Panc1 (cell line): Measurements from ENCODE around the gene KRT78. TPM values are rescaled to one million over a fixed set of nuclear protein-coding genes. Genes with fewer than 3 reads are reported as not detected.

ENCODE experiments used
- ATAC-seq: fragments of 200-7000 bp; cut with Tn5 transposase; 2 replicates; pipeline ENCODE4 v1.9.1; 2020; ENCODE audit warnings: mild to moderate bottlenecking, moderate library complexity
- BruUV-seq: library from RNA; stranded (reverse); fragments of 400-500 nt; replicated peaks from 2 replicates; lab custom pipeline; 2021; lab: Mats Ljungman, UMichigan
- CTCF ChIA-PET: fragments of 300-600 bp; sonication (Branson Sonifier 250); formaldehyde crosslinking; loops from one replicate; lab custom pipeline; 2022; ENCODE audit warnings: antibody characterized with exemption; lab: Charles Lee
- POLR2A ChIA-PET: fragments of 300-600 bp; sonication (Branson Sonifier 250); formaldehyde crosslinking; loops from one replicate; lab custom pipeline; 2022; ENCODE audit warnings: antibody characterized with exemption; lab: Charles Lee
- DNase-seq: peaks from one replicate; pipeline ENCODE4 v3.0.0-alpha.2; 2010; ENCODE audit warnings: low read depth, low spot score
- H3K27ac ChIP-seq: 2 replicates; pipeline ENCODE4 v1.5.1; 2011; ENCODE audit warnings: mild to moderate bottlenecking, low read length, inconsistent platforms
- H3K27me3 ChIP-seq: fragments of 200-500 bp; sonication (Bioruptor generic); 2 replicates; pipeline ENCODE4 v1.6.0; 2014; ENCODE audit warnings: low read length, inconsistent platforms; ENCODE audit not compliant: control insufficient read depth, insufficient read depth
- H3K36me3 ChIP-seq: fragments of 200-500 bp; sonication (Bioruptor generic); 2 replicates; pipeline ENCODE4 v1.5.1; 2014; ENCODE audit warnings: inconsistent platforms, mild to moderate bottlenecking, low read length, moderate library complexity; ENCODE audit not compliant: control insufficient read depth, insufficient read depth
- H3K4me1 ChIP-seq: 2 replicates; pipeline ENCODE4 v1.5.1; 2011; ENCODE audit warnings: inconsistent platforms, mild to moderate bottlenecking, low read length, moderate library complexity; ENCODE audit not compliant: control insufficient read depth, insufficient read depth
- H3K4me3 ChIP-seq, 2 experiments: 2 replicates each; pipeline ENCODE4 v1.5.1; 2011 to 2012; ENCODE audit warnings: low read depth in 2 of 2, low read length in 2 of 2, mild to moderate bottlenecking in 2 of 2, inconsistent platforms in 1 of 2, moderate library complexity in 1 of 2
- H3K9me3 ChIP-seq: fragments of 200-500 bp; sonication (Bioruptor generic); 2 replicates; pipeline ENCODE4 v1.5.1; 2014; ENCODE audit warnings: low read depth, mild to moderate bottlenecking, inconsistent platforms, low read length, moderate library complexity; ENCODE audit not compliant: control insufficient read depth, insufficient read depth
- POLR2AphosphoS5 ChIP-seq: IDR thresholded peaks from 2 replicates; pipeline ENCODE4 v1.6.1; 2012; ENCODE audit warnings: mild to moderate bottlenecking, low read depth, low read length, moderate library complexity
- SIN3A ChIP-seq: IDR thresholded peaks from 2 replicates; pipeline ENCODE4 v1.6.1; 2012; ENCODE audit warnings: low read depth, mild to moderate bottlenecking, low read length, moderate library complexity, borderline replicate concordance; ENCODE audit not compliant: insufficient read depth
- TCF7L2 ChIP-seq: IDR thresholded peaks from 2 replicates; pipeline ENCODE4 v1.6.1; 2011; ENCODE audit warnings: mild to moderate bottlenecking, low read depth, low read length, inconsistent platforms
- in situ Hi-C: cut with HindIII; loops from 2 replicates; pipeline ENCODE4 v1.10.0; 2016; ENCODE audit warnings: low sequenced_read_pairs, low pct_unique_long_range_greater_than_20kb
- intact Hi-C: fragments of 100-400 bp; cut with micrococcal nuclease; formaldehyde crosslinking; loops from one replicate; pipeline ENCODE4 v1.10.0; 2022; ENCODE audit not compliant: unreplicated experiment
- total RNA-seq: library from RNA; stranded (reverse); gene quantifications from one replicate; pipeline ENCODE4 v1.2.1, GENCODE V29; 2021; ENCODE audit not compliant: unreplicated experiment
- TF ChIP-seq, protein P1 (sequence below), 2 experiments: IDR thresholded peaks; 2 replicates each; pipeline ENCODE4 v1.6.1; 2011 to 2012; ENCODE audit warnings: low read depth in 2 of 2, control low read depth in 1 of 2, low read length in 1 of 2, mild to moderate bottlenecking in 1 of 2, moderate library complexity in 1 of 2; ENCODE audit not compliant: insufficient read depth in 1 of 2
- TF ChIP-seq, protein P2 (sequence below): fragments of 450-650 bp; IDR thresholded peaks from 2 replicates; pipeline ENCODE4 v1.5.1; 2017; ENCODE audit warnings: mild to moderate bottlenecking

Gene KRT78
- total RNA-seq, 1 experiment from 2014 or later, result not detected

DNA sequence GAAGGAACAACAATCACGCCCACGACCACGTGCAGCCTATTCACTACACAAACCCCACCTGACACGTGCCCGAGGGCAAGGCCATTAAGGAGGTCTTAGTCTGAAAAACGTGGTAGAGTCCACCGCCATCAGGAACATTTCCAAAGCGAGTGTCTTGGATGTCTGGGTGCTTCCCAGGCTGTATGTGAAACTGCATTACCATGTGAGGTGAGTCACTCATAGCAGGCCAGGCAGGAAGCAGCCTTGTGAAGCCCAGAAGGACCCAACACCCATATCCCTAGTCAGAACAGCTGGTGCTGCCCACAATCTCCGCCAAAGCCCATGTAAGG is 11.4 kb downstream of the KRT78 start:
- BruUV-seq, result no TSS peak
- DNase-seq, result peak; percentile 2
- H3K27me3 ChIP-seq, result no peaks in the 10 kb centered on the region
- in situ Hi-C loops, result no loop called here
- 0 out of 2 replicates have a peak, but pooled peaks have one; percentile 57 for ATAC-seq
- no peaks in the 10 kb centered on the region for H3K9me3 ChIP-seq
- peaks cover 3% of the 10 kb centered on the region; the same call in 1 of the 2 replicates for H3K4me1 ChIP-seq
- no peak overlapping the region for H3K27ac ChIP-seq
- TF ChIP-seq, protein P1, sequence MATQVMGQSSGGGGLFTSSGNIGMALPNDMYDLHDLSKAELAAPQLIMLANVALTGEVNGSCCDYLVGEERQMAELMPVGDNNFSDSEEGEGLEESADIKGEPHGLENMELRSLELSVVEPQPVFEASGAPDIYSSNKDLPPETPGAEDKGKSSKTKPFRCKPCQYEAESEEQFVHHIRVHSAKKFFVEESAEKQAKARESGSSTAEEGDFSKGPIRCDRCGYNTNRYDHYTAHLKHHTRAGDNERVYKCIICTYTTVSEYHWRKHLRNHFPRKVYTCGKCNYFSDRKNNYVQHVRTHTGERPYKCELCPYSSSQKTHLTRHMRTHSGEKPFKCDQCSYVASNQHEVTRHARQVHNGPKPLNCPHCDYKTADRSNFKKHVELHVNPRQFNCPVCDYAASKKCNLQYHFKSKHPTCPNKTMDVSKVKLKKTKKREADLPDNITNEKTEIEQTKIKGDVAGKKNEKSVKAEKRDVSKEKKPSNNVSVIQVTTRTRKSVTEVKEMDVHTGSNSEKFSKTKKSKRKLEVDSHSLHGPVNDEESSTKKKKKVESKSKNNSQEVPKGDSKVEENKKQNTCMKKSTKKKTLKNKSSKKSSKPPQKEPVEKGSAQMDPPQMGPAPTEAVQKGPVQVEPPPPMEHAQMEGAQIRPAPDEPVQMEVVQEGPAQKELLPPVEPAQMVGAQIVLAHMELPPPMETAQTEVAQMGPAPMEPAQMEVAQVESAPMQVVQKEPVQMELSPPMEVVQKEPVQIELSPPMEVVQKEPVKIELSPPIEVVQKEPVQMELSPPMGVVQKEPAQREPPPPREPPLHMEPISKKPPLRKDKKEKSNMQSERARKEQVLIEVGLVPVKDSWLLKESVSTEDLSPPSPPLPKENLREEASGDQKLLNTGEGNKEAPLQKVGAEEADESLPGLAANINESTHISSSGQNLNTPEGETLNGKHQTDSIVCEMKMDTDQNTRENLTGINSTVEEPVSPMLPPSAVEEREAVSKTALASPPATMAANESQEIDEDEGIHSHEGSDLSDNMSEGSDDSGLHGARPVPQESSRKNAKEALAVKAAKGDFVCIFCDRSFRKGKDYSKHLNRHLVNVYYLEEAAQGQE (IDR thresholded peaks at IDR 0.05; ENCODE audit: insufficient read depth in 1 of 2, low read depth in 2 of 2, low read length in 1 of 2), result no peak
- TF ChIP-seq, protein P2, sequence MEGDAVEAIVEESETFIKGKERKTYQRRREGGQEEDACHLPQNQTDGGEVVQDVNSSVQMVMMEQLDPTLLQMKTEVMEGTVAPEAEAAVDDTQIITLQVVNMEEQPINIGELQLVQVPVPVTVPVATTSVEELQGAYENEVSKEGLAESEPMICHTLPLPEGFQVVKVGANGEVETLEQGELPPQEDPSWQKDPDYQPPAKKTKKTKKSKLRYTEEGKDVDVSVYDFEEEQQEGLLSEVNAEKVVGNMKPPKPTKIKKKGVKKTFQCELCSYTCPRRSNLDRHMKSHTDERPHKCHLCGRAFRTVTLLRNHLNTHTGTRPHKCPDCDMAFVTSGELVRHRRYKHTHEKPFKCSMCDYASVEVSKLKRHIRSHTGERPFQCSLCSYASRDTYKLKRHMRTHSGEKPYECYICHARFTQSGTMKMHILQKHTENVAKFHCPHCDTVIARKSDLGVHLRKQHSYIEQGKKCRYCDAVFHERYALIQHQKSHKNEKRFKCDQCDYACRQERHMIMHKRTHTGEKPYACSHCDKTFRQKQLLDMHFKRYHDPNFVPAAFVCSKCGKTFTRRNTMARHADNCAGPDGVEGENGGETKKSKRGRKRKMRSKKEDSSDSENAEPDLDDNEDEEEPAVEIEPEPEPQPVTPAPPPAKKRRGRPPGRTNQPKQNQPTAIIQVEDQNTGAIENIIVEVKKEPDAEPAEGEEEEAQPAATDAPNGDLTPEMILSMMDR, result no peak
- TF ChIP-seq POLR2AphosphoS5 (no peak), TCF7L2 (no peak), SIN3A (no peak)
- ChIA-PET CTCF (no interaction called here), POLR2A (no interaction called here)
- intact Hi-C loops, result no loop called here
- H3K36me3 ChIP-seq, result no peaks in the 10 kb centered on the region
- no peak overlapping the region for H3K4me3 ChIP-seq

DNA sequence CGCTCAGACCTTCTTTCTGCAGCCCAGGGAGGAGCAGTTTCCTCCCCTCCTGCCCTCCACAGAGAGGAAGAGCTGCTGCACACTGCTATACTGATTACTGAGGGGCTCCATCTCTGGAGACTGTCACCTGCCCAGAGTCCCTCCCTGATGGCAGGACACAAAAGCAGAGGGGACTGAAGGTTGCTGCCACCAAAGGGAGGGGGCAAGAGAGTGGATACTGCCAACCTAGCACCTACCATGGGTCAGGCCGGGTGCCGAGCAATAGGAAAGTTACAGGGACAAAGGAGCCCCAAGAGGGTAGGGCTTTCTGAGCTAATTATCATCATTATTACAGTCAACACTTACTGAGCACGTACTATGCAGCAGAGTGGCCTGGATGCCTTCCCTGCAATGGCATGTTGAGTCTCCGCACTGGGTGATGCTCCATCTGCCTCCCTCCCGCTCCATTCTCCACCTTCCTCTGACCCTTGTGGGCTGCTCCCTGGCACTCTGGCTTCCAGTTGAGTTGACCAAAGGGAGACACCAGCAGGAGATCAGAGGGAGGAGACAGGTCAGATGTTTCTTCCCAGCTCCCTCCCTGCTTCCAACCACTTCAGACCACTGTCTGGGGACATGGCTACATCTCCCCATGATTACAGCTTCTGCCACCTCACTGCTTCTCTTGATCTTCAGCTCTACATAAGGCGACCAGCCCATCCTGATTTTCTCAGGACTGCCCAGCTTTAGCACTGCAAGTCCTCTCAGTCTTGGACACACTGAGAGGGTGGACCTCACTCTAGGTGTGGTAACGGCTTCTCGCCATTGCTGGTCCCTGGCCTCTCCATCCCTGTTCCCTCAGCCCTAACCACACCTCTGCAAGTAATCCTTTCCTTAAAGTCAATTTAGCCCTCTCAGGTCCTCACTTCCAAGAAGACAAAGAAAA is 12.0 kb downstream of the KRT78 start:
- CTCF ChIA-PET, result no interaction called here

More for the DNA sequence above, 12.0 kb downstream of the KRT78 start:
- Histone ChIP-seq H3K27ac (no peak overlapping the region), H3K36me3 (no peaks in the 10 kb centered on the region), H3K9me3 (no peaks in the 10 kb centered on the region), H3K4me1 (peaks cover 3% of the 10 kb centered on the region; the same call in 1 of the 2 replicates), H3K4me3 (no peak overlapping the region), H3K27me3 (no peaks in the 10 kb centered on the region)
- in situ Hi-C loops, result no loop called here
- DNase-seq (no peak), ATAC-seq (peak; percentile 4; the same call in 1 of the 2 replicates)
- POLR2A ChIA-PET, result no interaction called here
- BruUV-seq, result no TSS peak
- intact Hi-C loops, result no loop called here
- TF ChIP-seq, protein P2, result no peak
- no peak for TF ChIP-seq TCF7L2
- TF ChIP-seq POLR2AphosphoS5, result no peak
- no peak for TF ChIP-seq SIN3A
- TF ChIP-seq, protein P1 (IDR thresholded peaks at IDR 0.05; ENCODE audit: insufficient read depth in 1 of 2, low read depth in 2 of 2, low read length in 1 of 2), result no peak
